GM21447 (cell line): ENCODE measurements around the gene ASIC4.

ENCODE experiments used
- ATAC-seq: cut with Tn5 transposase; IDR thresholded peaks from one replicate; pipeline ENCODE4 v1.9.1; 2021; ENCODE audit not compliant: unreplicated experiment

The ASIC4 gene

GRCh38 chr2:219478916-219479315, 35.4 kb upstream of the ASIC4 start:
- no peak for ATAC-seq

GRCh38 chr2:219480004-219480403, 34.3 kb upstream of the ASIC4 start:
- ATAC-seq: no peak

GRCh38 chr2:219482674-219483405, 31.4 kb upstream of the ASIC4 start:
- ATAC-seq: no peak

GRCh38 chr2:219483451-219484342, 30.6 kb upstream of the ASIC4 start:
- no peak for ATAC-seq

GRCh38 chr2:219484343-219485200, 29.7 kb upstream of the ASIC4 start:
- ATAC-seq: no peak

GRCh38 chr2:219485201-219485580, 29.1 kb upstream of the ASIC4 start:
- no peak for ATAC-seq

- ATAC-seq: no peak
Observed at GRCh38 chr2:219486380-219486959, 27.8 kb upstream of the ASIC4 start.

- ATAC-seq: no peak
Observed at GRCh38 chr2:219488149-219488843, 26.0 kb upstream of the ASIC4 start.

GRCh38 chr2:219488844-219489194, 25.5 kb upstream of the ASIC4 start:
- no peak for ATAC-seq

- ATAC-seq: no peak
Observed at GRCh38 chr2:219489315-219489714, 25.0 kb upstream of the ASIC4 start.

- ATAC-seq: no peak
Observed at GRCh38 chr2:219490186-219490585, 24.1 kb upstream of the ASIC4 start.

- ATAC-seq: no peak
Observed at GRCh38 chr2:219490600-219491130, 23.6 kb upstream of the ASIC4 start.

- no peak for ATAC-seq
Observed at GRCh38 chr2:219491278-219491963, 22.9 kb upstream of the ASIC4 start.

GRCh38 chr2:219492575-219492974, 21.7 kb upstream of the ASIC4 start:
- ATAC-seq: no peak

GRCh38 chr2:219493086-219493485, 21.2 kb upstream of the ASIC4 start:
- ATAC-seq: no peak

- ATAC-seq: no peak
Observed at GRCh38 chr2:219494952-219495530, 19.2 kb upstream of the ASIC4 start.

- no peak for ATAC-seq
Observed at GRCh38 chr2:219495531-219496122, 18.7 kb upstream of the ASIC4 start.

- no peak for ATAC-seq
Observed at GRCh38 chr2:219496247-219496824, 17.9 kb upstream of the ASIC4 start.
